ENCODE measurements around the gene SELPLG. TPM values are rescaled to one million over a fixed set of nuclear protein-coding genes. Genes with fewer than 3 reads are reported as not detected.

Gene SELPLG
- total RNA-seq, 2 donors from 2014 or later = 2.6 to 5.3 TPM

- Histone ChIP-seq H3K27me3 (replicated peaks; ENCODE audit: insufficient read depth) (no peaks in the 10 kb centered on the region), H3K9me3 (no peaks in the 10 kb centered on the region), H3K4me1 (replicated peaks) (no peaks in the 10 kb centered on the region), H3K36me3 (no peaks in the 10 kb centered on the region), H3K27ac (no peak overlapping the region), H3K4me3 (no peak overlapping the region)
- WGBS = 94% methylated on average over 2 of the region's 2 CpGs
- intact Hi-C loops (cut with DNase I) = loop anchor here (2.0 kb wide), 1 partner anchor 46 kb away; no protein-coding TSS in a partner anchor
- TF ChIP-seq POLR2A (IDR thresholded peaks at IDR 0.05) = no peak
- no peak for TF ChIP-seq CTCF (IDR thresholded peaks at IDR 0.05)
- TF ChIP-seq POLR2AphosphoS5 (IDR thresholded peaks at IDR 0.05) = no peak
- DNase-seq (ENCODE audit: low spot score) = no peak
These were observed 17.3 kb downstream of the SELPLG start for GRCh38 chr12:108616359-108616758.

GRCh38 chr12:108615918-108616317 lies 17.8 kb downstream of the SELPLG start:
- intact Hi-C loops (cut with DNase I) = loop anchor here (2.0 kb wide), 1 partner anchor 45 kb away; no protein-coding TSS in a partner anchor
- TF ChIP-seq POLR2AphosphoS5 (IDR thresholded peaks at IDR 0.05) (no peak), CTCF (IDR thresholded peaks at IDR 0.05) (no peak), POLR2A (IDR thresholded peaks at IDR 0.05) (no peak)

GRCh38 chr12:108614639-108615038 lies 19.1 kb downstream of the SELPLG start:
- no peak for DNase-seq (ENCODE audit: low spot score)
- 81% methylated on average over 6 of the region's 6 CpGs for WGBS
- intact Hi-C loops (cut with DNase I) = no loop called here
- Histone ChIP-seq H3K4me3 (no peak overlapping the region), H3K27me3 (replicated peaks; ENCODE audit: insufficient read depth) (no peaks in the 10 kb centered on the region), H3K36me3 (no peaks in the 10 kb centered on the region), H3K9me3 (no peaks in the 10 kb centered on the region), H3K27ac (no peak overlapping the region), H3K4me1 (replicated peaks) (no peaks in the 10 kb centered on the region)
- TF ChIP-seq CTCF (IDR thresholded peaks at IDR 0.05) (no peak), POLR2A (IDR thresholded peaks at IDR 0.05) (no peak), POLR2AphosphoS5 (IDR thresholded peaks at IDR 0.05) (no peak)

More at GRCh38 chr12:108615918-108616317, 17.8 kb downstream of the SELPLG start:
- H3K9me3 ChIP-seq = no peaks in the 10 kb centered on the region
- H3K4me1 ChIP-seq (replicated peaks) = no peaks in the 10 kb centered on the region
- no peaks in the 10 kb centered on the region for H3K27me3 ChIP-seq (replicated peaks; ENCODE audit: insufficient read depth)
- no peak overlapping the region for H3K4me3 ChIP-seq
- 63% methylated on average over 1 of the region's 1 CpG for WGBS
- no peak overlapping the region for H3K27ac ChIP-seq
- DNase-seq (ENCODE audit: low spot score) = no peak
- H3K36me3 ChIP-seq = no peaks in the 10 kb centered on the region

GRCh38 chr12:108614041-108614440 lies 19.7 kb downstream of the SELPLG start:
- 80% methylated on average over 4 of the region's 4 CpGs for WGBS
- intact Hi-C loops (cut with DNase I) = no loop called here
- Histone ChIP-seq H3K4me3 (no peak overlapping the region), H3K36me3 (no peaks in the 10 kb centered on the region), H3K27ac (no peak overlapping the region), H3K4me1 (replicated peaks) (no peaks in the 10 kb centered on the region), H3K27me3 (replicated peaks; ENCODE audit: insufficient read depth) (no peaks in the 10 kb centered on the region), H3K9me3 (no peaks in the 10 kb centered on the region)
- no peak for DNase-seq (ENCODE audit: low spot score)
- TF ChIP-seq POLR2A (IDR thresholded peaks at IDR 0.05) (no peak), CTCF (IDR thresholded peaks at IDR 0.05) (no peak), POLR2AphosphoS5 (IDR thresholded peaks at IDR 0.05) (no peak)

- H3K4me3 ChIP-seq = no peak overlapping the region
- no peak for DNase-seq (ENCODE audit: low spot score)
- WGBS = 59% methylated on average over 9 of the region's 9 CpGs
- no peaks in the 10 kb centered on the region for H3K4me1 ChIP-seq (replicated peaks)
- TF ChIP-seq POLR2AphosphoS5 (IDR thresholded peaks at IDR 0.05) (no peak), CTCF (IDR thresholded peaks at IDR 0.05) (no peak), POLR2A (IDR thresholded peaks at IDR 0.05) (no peak)
- intact Hi-C loops (cut with DNase I) = no loop called here
- no peaks in the 10 kb centered on the region for H3K27me3 ChIP-seq (replicated peaks; ENCODE audit: insufficient read depth)
- H3K36me3 ChIP-seq = no peaks in the 10 kb centered on the region
- no peaks in the 10 kb centered on the region for H3K9me3 ChIP-seq
- no peak overlapping the region for H3K27ac ChIP-seq
These were observed 20.1 kb downstream of the SELPLG start for GRCh38 chr12:108613548-108613947.

All from prostate gland (tissue), 2 donors.